Neural cell (in vitro differentiated cells): ENCODE measurements around the gene NGEF. TPM values are rescaled to one million over a fixed set of nuclear protein-coding genes. Genes with fewer than 3 reads are reported as not detected.

ENCODE experiments used
- H2AFZ ChIP-seq: fragments of 200-600, 300-800 bp; sonication (generic), shearing (Covaris generic); 2 replicates; pipeline ENCODE4 v1.6.0; 2014; ENCODE audit warnings: low read depth, mild to moderate bottlenecking, antibody characterized with exemption, low read length, moderate library complexity
- H3F3A ChIP-seq: fragments of 200-600 bp; shearing (Covaris generic); 2 replicates; pipeline ENCODE4 v1.6.1; 2016; ENCODE audit warnings: mild to moderate bottlenecking, moderate library complexity, mixed read lengths, antibody characterized with exemption, low read length; ENCODE audit not compliant: insufficient read depth, poor library complexity, severe bottlenecking
- H3K27ac ChIP-seq: fragments of 200-600, 300-800 bp; sonication (generic), shearing (Covaris generic); 2 replicates; pipeline ENCODE4 v1.5.1; 2014; ENCODE audit warnings: mild to moderate bottlenecking, low read length, moderate library complexity
- H3K27me3 ChIP-seq: fragments of 300-800, 200-600 bp; sonication (generic), shearing (Covaris generic); 2 replicates; pipeline ENCODE4 v1.6.0; 2014; ENCODE audit warnings: mild to moderate bottlenecking, low read depth, low read length, moderate library complexity; ENCODE audit not compliant: insufficient read depth
- H3K36me3 ChIP-seq: fragments of 300-800, 200-600 bp; sonication (generic), shearing (Covaris generic); 2 replicates; pipeline ENCODE4 v1.5.1; 2014; ENCODE audit warnings: mild to moderate bottlenecking, antibody characterized with exemption, low read length, moderate library complexity; ENCODE audit not compliant: insufficient read depth
- H3K4me2 ChIP-seq: fragments of 300-800, 200-600 bp; sonication (generic), shearing (Covaris generic); 2 replicates; pipeline ENCODE4 v1.6.0; 2014; ENCODE audit warnings: mild to moderate bottlenecking, low read length
- H3K4me3 ChIP-seq: fragments of 300-800, 200-600 bp; sonication (generic), shearing (Covaris generic); 2 replicates; pipeline ENCODE4 v1.5.1; 2014; ENCODE audit warnings: mild to moderate bottlenecking, low read length, moderate library complexity
- H3K79me2 ChIP-seq: fragments of 200-600 bp; shearing (Covaris generic); replicated peaks from 2 replicates; pipeline ENCODE4 v1.6.0; 2014; ENCODE audit warnings: mild to moderate bottlenecking, low read length, moderate library complexity; ENCODE audit not compliant: insufficient read depth
- H3K9ac ChIP-seq: fragments of 300-800, 200-600 bp; sonication (generic), shearing (Covaris generic); 2 replicates; pipeline ENCODE4 v1.6.1; 2016; ENCODE audit warnings: mild to moderate bottlenecking, low read length, mixed read lengths
- H3K9me2 ChIP-seq: fragments of 200-600 bp; shearing (Covaris generic); 2 replicates; pipeline ENCODE4 v1.6.1; 2016; ENCODE audit warnings: mild to moderate bottlenecking, low read length, mixed read lengths; ENCODE audit not compliant: insufficient read depth
- H3K9me3 ChIP-seq: fragments of 200-600, 300-800 bp; sonication (generic), shearing (Covaris generic); 2 replicates; pipeline ENCODE4 v1.6.1; 2016; ENCODE audit warnings: mild to moderate bottlenecking, mixed run types, low read length, moderate library complexity, mixed read lengths
- H4K20me1 ChIP-seq: fragments of 200-600 bp; shearing (Covaris generic); 2 replicates; pipeline ENCODE4 v1.6.1; 2016; ENCODE audit warnings: mild to moderate bottlenecking, mixed run types; ENCODE audit not compliant: insufficient read depth
- CTCF ChIP-seq: fragments of 450-650 bp; IDR thresholded peaks from 2 replicates; pipeline ENCODE4 v1.5.1; 2014; ENCODE audit warnings: antibody characterized with exemption, mild to moderate bottlenecking, moderate library complexity; ENCODE audit not compliant: poor library complexity, severe bottlenecking
- EP300 ChIP-seq: fragments of 450-650 bp; conservative IDR thresholded peaks from 2 replicates; pipeline ENCODE4 v1.6.1; 2014; ENCODE audit warnings: antibody characterized with exemption, mild to moderate bottlenecking, moderate library complexity; ENCODE audit not compliant: poor library complexity, severe bottlenecking
- EZH2 ChIP-seq: fragments of 200-600, 300-800 bp; shearing (Covaris generic), sonication (generic); IDR thresholded peaks from 2 replicates; pipeline ENCODE4 v1.6.1; 2014; ENCODE audit warnings: antibody characterized with exemption, low read length, borderline replicate concordance, mild to moderate bottlenecking; ENCODE audit not compliant: insufficient read depth, poor library complexity, severe bottlenecking
- MXI1 ChIP-seq: fragments of 450-650 bp; conservative IDR thresholded peaks from 2 replicates; pipeline ENCODE4 v1.6.1; 2014; ENCODE audit warnings: antibody characterized with exemption, mild to moderate bottlenecking; ENCODE audit not compliant: poor library complexity, severe bottlenecking
- POLR2AphosphoS5 ChIP-seq: IDR thresholded peaks from 2 replicates; pipeline ENCODE4 v1.6.1; 2012
- RAD21 ChIP-seq: fragments of 450-650 bp; conservative IDR thresholded peaks from 2 replicates; pipeline ENCODE4 v1.6.1; 2014; ENCODE audit warnings: antibody characterized with exemption, mild to moderate bottlenecking, moderate library complexity
- REST ChIP-seq: IDR thresholded peaks from 2 replicates; pipeline ENCODE4 v1.6.1; 2012; ENCODE audit warnings: borderline replicate concordance
- SMC3 ChIP-seq: fragments of 450-650 bp; conservative IDR thresholded peaks from 2 replicates; pipeline ENCODE4 v1.6.1; 2014; ENCODE audit warnings: antibody characterized with exemption, mild to moderate bottlenecking, moderate library complexity; ENCODE audit not compliant: poor library complexity
- TAF1 ChIP-seq: IDR thresholded peaks from 2 replicates; pipeline ENCODE4 v1.6.1; 2012; ENCODE audit warnings: low read depth
- polyA plus RNA-seq: library from polyadenylated mRNA; depleted of rRNA; stranded (reverse); fragments of >200 nt; gene quantifications from 2 replicates; pipeline ENCODE4 v1.2.3, GENCODE V29; 2014

Gene NGEF
- polyA plus RNA-seq, 1 donor from 2014 or later: 5.2 TPM

GRCh38 chr2:232976666-232977437 lies 36.2 kb downstream of the NGEF start:
- Histone ChIP-seq H3K27me3 (no peaks in the 10 kb centered on the region), H3K27ac (no peak overlapping the region), H3K9ac (no peak overlapping the region), H3K79me2 (no peaks in the 10 kb centered on the region), H3K9me3 (no peaks in the 10 kb centered on the region), H4K20me1 (no peaks in the 10 kb centered on the region), H3K36me3 (no peaks in the 10 kb centered on the region), H3F3A (no peaks in the 10 kb centered on the region), H3K9me2 (no peaks in the 10 kb centered on the region), H3K4me2 (no peak overlapping the region), H3K4me3 (no peak overlapping the region), H2AFZ (no peak overlapping the region)
- TF ChIP-seq POLR2AphosphoS5: no peak
- TF ChIP-seq MXI1: no peak

GRCh38 chr2:232976176-232976575 lies 36.9 kb downstream of the NGEF start:
- TF ChIP-seq POLR2AphosphoS5: no peak
- no peak for TF ChIP-seq CTCF
- no peak for TF ChIP-seq EP300
- TF ChIP-seq REST: no peak
- TF ChIP-seq RAD21: no peak
- TF ChIP-seq EZH2: no peak
- TF ChIP-seq MXI1: no peak
- TF ChIP-seq TAF1: no peak
- TF ChIP-seq SMC3: no peak
- Histone ChIP-seq H3K9me2 (no peaks in the 10 kb centered on the region), H3K79me2 (no peaks in the 10 kb centered on the region), H3K4me2 (no peak overlapping the region), H2AFZ (no peak overlapping the region), H3K9me3 (no peaks in the 10 kb centered on the region), H4K20me1 (no peaks in the 10 kb centered on the region), H3K36me3 (no peaks in the 10 kb centered on the region), H3F3A (no peaks in the 10 kb centered on the region), H3K4me3 (no peak overlapping the region), H3K27ac (no peak overlapping the region), H3K27me3 (no peaks in the 10 kb centered on the region), H3K9ac (no peak overlapping the region)
